ENCODE data around the gene MYO1B.

Gene MYO1B

GRCh38 chr2:191303140-191304005 lies 58.2 kb downstream of the MYO1B start:
- Histone ChIP-seq H3K27me3 (no peaks in the 10 kb centered on the region), H3K4me1 (peaks cover 17% of the 10 kb centered on the region), H3K36me3 (peaks cover 11% of the 10 kb centered on the region), H3K9me3 (no peaks in the 10 kb centered on the region), H3K4me3 (ENCODE audit: low read depth, low read length) (no peak overlapping the region)
- TF ChIP-seq, protein P1, sequence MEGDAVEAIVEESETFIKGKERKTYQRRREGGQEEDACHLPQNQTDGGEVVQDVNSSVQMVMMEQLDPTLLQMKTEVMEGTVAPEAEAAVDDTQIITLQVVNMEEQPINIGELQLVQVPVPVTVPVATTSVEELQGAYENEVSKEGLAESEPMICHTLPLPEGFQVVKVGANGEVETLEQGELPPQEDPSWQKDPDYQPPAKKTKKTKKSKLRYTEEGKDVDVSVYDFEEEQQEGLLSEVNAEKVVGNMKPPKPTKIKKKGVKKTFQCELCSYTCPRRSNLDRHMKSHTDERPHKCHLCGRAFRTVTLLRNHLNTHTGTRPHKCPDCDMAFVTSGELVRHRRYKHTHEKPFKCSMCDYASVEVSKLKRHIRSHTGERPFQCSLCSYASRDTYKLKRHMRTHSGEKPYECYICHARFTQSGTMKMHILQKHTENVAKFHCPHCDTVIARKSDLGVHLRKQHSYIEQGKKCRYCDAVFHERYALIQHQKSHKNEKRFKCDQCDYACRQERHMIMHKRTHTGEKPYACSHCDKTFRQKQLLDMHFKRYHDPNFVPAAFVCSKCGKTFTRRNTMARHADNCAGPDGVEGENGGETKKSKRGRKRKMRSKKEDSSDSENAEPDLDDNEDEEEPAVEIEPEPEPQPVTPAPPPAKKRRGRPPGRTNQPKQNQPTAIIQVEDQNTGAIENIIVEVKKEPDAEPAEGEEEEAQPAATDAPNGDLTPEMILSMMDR (IDR thresholded peaks at IDR 0.05; ENCODE audit: low read depth, low read length), result no peak
- no peak for DNase-seq

GRCh38 chr2:191304939-191305875 lies 60.0 kb downstream of the MYO1B start:
- no peaks in the 10 kb centered on the region for H3K27me3 ChIP-seq
- H3K9me3 ChIP-seq, result no peaks in the 10 kb centered on the region
- DNase-seq, result no peak
- H3K4me1 ChIP-seq, result peaks cover 20% of the 10 kb centered on the region
- TF ChIP-seq, protein P1 (IDR thresholded peaks at IDR 0.05; ENCODE audit: low read depth, low read length), result no peak
- H3K36me3 ChIP-seq, result peaks cover 5% of the 10 kb centered on the region
- H3K4me3 ChIP-seq (ENCODE audit: low read depth, low read length), result no peak overlapping the region

GRCh38 chr2:191308026-191308425 lies 62.8 kb downstream of the MYO1B start:
- no peak overlapping the region for H3K4me3 ChIP-seq (ENCODE audit: low read depth, low read length)
- no peaks in the 10 kb centered on the region for H3K27me3 ChIP-seq
- TF ChIP-seq, protein P1 (IDR thresholded peaks at IDR 0.05; ENCODE audit: low read depth, low read length), result no peak
- no peaks in the 10 kb centered on the region for H3K9me3 ChIP-seq
- no peak for DNase-seq
- peaks cover 5% of the 10 kb centered on the region for H3K36me3 ChIP-seq
- H3K4me1 ChIP-seq, result peaks cover 24% of the 10 kb centered on the region

DNA sequence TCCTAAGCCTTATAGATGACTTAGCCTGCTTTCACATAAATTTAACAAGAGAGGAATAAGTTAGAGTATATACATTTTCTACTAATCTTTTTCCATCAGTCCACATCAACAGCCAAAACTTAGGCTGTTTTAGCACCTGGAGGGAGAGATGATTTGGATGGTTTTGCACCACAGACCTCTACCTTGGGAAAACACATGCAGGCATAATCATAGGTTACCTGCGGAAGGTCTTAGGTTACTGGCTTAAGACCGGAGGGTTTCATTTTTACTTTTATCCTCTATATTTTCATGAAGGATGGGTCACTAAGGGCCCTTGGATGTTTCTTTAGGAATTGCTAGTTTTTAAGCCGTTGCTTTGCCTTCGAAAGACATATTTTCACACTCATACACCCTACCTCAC lies 66.0 kb downstream of the MYO1B start:
- H3K27me3 ChIP-seq, result no peaks in the 10 kb centered on the region
- no peaks in the 10 kb centered on the region for H3K36me3 ChIP-seq
- TF ChIP-seq, protein P1 (IDR thresholded peaks at IDR 0.05; ENCODE audit: low read depth, low read length), result no peak
- no peaks in the 10 kb centered on the region for H3K9me3 ChIP-seq
- peaks cover 26% of the 10 kb centered on the region for H3K4me1 ChIP-seq
- DNase-seq, result no peak
- H3K4me3 ChIP-seq (ENCODE audit: low read depth, low read length), result no peak overlapping the region

GRCh38 chr2:191311627-191312026 lies 66.4 kb downstream of the MYO1B start:
- no peak overlapping the region for H3K4me3 ChIP-seq (ENCODE audit: low read depth, low read length)
- no peak for DNase-seq

More at GRCh38 chr2:191311627-191312026, 66.4 kb downstream of the MYO1B start:
- peaks cover 27% of the 10 kb centered on the region for H3K4me1 ChIP-seq
- H3K36me3 ChIP-seq, result no peaks in the 10 kb centered on the region
- TF ChIP-seq, protein P1 (IDR thresholded peaks at IDR 0.05; ENCODE audit: low read depth, low read length), result no peak
- no peaks in the 10 kb centered on the region for H3K27me3 ChIP-seq
- H3K9me3 ChIP-seq, result no peaks in the 10 kb centered on the region

Measured in BE2C (cell line).